ENCODE results near the gene SETD1B.

The SETD1B gene

GRCh38 chr12:121806546-121807423 lies 3.0 kb downstream of the SETD1B start:
- Histone ChIP-seq H3K4me1 (ENCODE audit: control insufficient read depth in 1 of 2, insufficient read depth in 1 of 2, low read depth in 1 of 2, low read length in 1 of 2) (peaks cover 57 to 66% of the 10 kb centered on the region in 2 experiments), H3K36me3 (peaks cover 50% of the 10 kb centered on the region), H3K4me3 (ENCODE audit: low read depth in 1 of 2, low read length in 1 of 2) (peak overlapping the region; percentile 84), H3K27me3 (no peaks in the 10 kb centered on the region), H3K27ac (peak overlapping the region; percentile 100), H3K9me3 (no peaks in the 10 kb centered on the region)
- TF ChIP-seq CTCF (IDR thresholded peaks at IDR 0.05) = no peak

- Histone ChIP-seq H3K4me1 (ENCODE audit: control insufficient read depth in 1 of 2, insufficient read depth in 1 of 2, low read depth in 1 of 2, low read length in 1 of 2) (peaks cover 63 to 64% of the 10 kb centered on the region in 2 experiments), H3K27ac (peak overlapping the region; percentile 100), H3K27me3 (no peaks in the 10 kb centered on the region), H3K9me3 (no peaks in the 10 kb centered on the region), H3K36me3 (peaks cover 58% of the 10 kb centered on the region), H3K4me3 (ENCODE audit: low read depth in 1 of 2, low read length in 1 of 2) (peak overlapping the region; percentile 84)
- TF ChIP-seq CTCF (IDR thresholded peaks at IDR 0.05) = no peak
Observed at GRCh38 chr12:121807642-121808347, 4.0 kb downstream of the SETD1B start.

- Histone ChIP-seq H3K27me3 (no peaks in the 10 kb centered on the region), H3K9me3 (no peaks in the 10 kb centered on the region), H3K4me3 (ENCODE audit: low read depth in 1 of 2, low read length in 1 of 2) (peak overlapping the region in 1 of 2 experiments; percentile 84), H3K27ac (peak overlapping the region; percentile 100), H3K36me3 (peaks cover 62% of the 10 kb centered on the region), H3K4me1 (ENCODE audit: control insufficient read depth in 1 of 2, insufficient read depth in 1 of 2, low read depth in 1 of 2, low read length in 1 of 2) (peaks cover 71 to 72% of the 10 kb centered on the region in 2 experiments)
- TF ChIP-seq CTCF (IDR thresholded peaks at IDR 0.05) = no peak
Observed at GRCh38 chr12:121808623-121809022, 4.8 kb downstream of the SETD1B start.

GRCh38 chr12:121809712-121810116 lies 5.9 kb downstream of the SETD1B start:
- H3K4me3 ChIP-seq (ENCODE audit: low read depth in 1 of 2, low read length in 1 of 2) = no peak overlapping the region
- no peaks in the 10 kb centered on the region for H3K27me3 ChIP-seq
- peaks cover 75 to 83% of the 10 kb centered on the region in 2 experiments for H3K4me1 ChIP-seq (ENCODE audit: control insufficient read depth in 1 of 2, insufficient read depth in 1 of 2, low read depth in 1 of 2, low read length in 1 of 2)
- H3K36me3 ChIP-seq = peaks cover 73% of the 10 kb centered on the region
- no peak for TF ChIP-seq CTCF (IDR thresholded peaks at IDR 0.05)
- peak overlapping the region; percentile 100 for H3K27ac ChIP-seq
- no peaks in the 10 kb centered on the region for H3K9me3 ChIP-seq

GRCh38 chr12:121810234-121810817 lies 6.5 kb downstream of the SETD1B start:
- Histone ChIP-seq H3K4me3 (ENCODE audit: low read depth in 1 of 2, low read length in 1 of 2) (peak overlapping the region; percentile 68 to 81), H3K9me3 (no peaks in the 10 kb centered on the region), H3K36me3 (peaks cover 79% of the 10 kb centered on the region), H3K27ac (peak overlapping the region; percentile 100), H3K27me3 (no peaks in the 10 kb centered on the region), H3K4me1 (ENCODE audit: control insufficient read depth in 1 of 2, insufficient read depth in 1 of 2, low read depth in 1 of 2, low read length in 1 of 2) (peaks cover 73 to 86% of the 10 kb centered on the region in 2 experiments)
- TF ChIP-seq CTCF (IDR thresholded peaks at IDR 0.05) = no peak

Measured in neutrophil (primary cell).